GM18505 (cell line): Measurements from ENCODE around the gene CEBPZ.
"Not testable (repeated sequence)": the region's sequence is repeated elsewhere in the genome, so short reads cannot be mapped to it uniquely, and the experiment has no call there.

Experiments
- ATAC-seq: cut with Tn5 transposase; IDR thresholded peaks from one replicate; pipeline ENCODE4 v1.9.1; 2021; ENCODE audit not compliant: unreplicated experiment
- POLR2A ChIP-seq: IDR thresholded peaks from 4 replicates; pipeline ENCODE4 v1.6.1; 2011; ENCODE audit warnings: borderline replicate concordance; ENCODE audit not compliant: insufficient read depth, insufficient read length; ENCODE audit errors: extremely low read depth

The CEBPZ gene

GRCh38 chr2:37201208-37201607 lies 30.2 kb downstream of the CEBPZ start:
- no peak for ATAC-seq

GRCh38 chr2:37198681-37199065 lies 32.7 kb downstream of the CEBPZ start:
- ATAC-seq, result no peak
- TF ChIP-seq POLR2A, result no peak

More at GRCh38 chr2:37201208-37201607, 30.2 kb downstream of the CEBPZ start:
- TF ChIP-seq POLR2A, result no peak

- ATAC-seq, result peak; percentile 80
- TF ChIP-seq POLR2A, result peak; percentile 83
Measured at GRCh38 chr2:37196320-37197195, 34.8 kb downstream of the CEBPZ start, which contains the start of gene CEBPZOS. TSS of gene CEBPZOS (plus strand) at chr2:37196496. CDS start at chr2:37199705, 3,209 bp downstream.

- ATAC-seq, result not testable (repeated sequence)
Measured at GRCh38 chr2:37195862-37196319, 35.5 kb downstream of the CEBPZ start.

- ATAC-seq, result no peak
- TF ChIP-seq POLR2A, result no peak
Measured at GRCh38 chr2:37192551-37192950, 38.8 kb downstream of the CEBPZ start.

- TF ChIP-seq POLR2A, result no peak
- ATAC-seq, result no peak
Measured at GRCh38 chr2:37191747-37192146, 39.6 kb downstream of the CEBPZ start.

GRCh38 chr2:37191253-37191652 lies 40.1 kb downstream of the CEBPZ start:
- TF ChIP-seq POLR2A, result no peak

GRCh38 chr2:37190290-37190689 lies 41.1 kb downstream of the CEBPZ start:
- ATAC-seq, result no peak
- no peak for TF ChIP-seq POLR2A

More at GRCh38 chr2:37191253-37191652, 40.1 kb downstream of the CEBPZ start:
- ATAC-seq, result no peak

GRCh38 chr2:37189452-37190153 lies 41.8 kb downstream of the CEBPZ start:
- no peak for ATAC-seq
- no peak for TF ChIP-seq POLR2A

GRCh38 chr2:37188570-37188969 lies 42.8 kb downstream of the CEBPZ start, which contains the start of gene SULT6B1:
TSS of gene SULT6B1 (minus strand) at chr2:37188670. CDS start at chr2:37188640, 30 bp downstream.
- ATAC-seq, result no peak
- no peak for TF ChIP-seq POLR2A

GRCh38 chr2:37181726-37182684 lies 49.4 kb downstream of the CEBPZ start:
- no peak for TF ChIP-seq POLR2A

GRCh38 chr2:37180640-37181039 lies 50.8 kb downstream of the CEBPZ start:
- no peak for ATAC-seq
- TF ChIP-seq POLR2A, result no peak

More at GRCh38 chr2:37181726-37182684, 49.4 kb downstream of the CEBPZ start:
- ATAC-seq, result no peak
